CD4-positive, alpha-beta T cell treated with Interleukin-6 for 4 hours (primary cell): Measurements from ENCODE around the gene NIPAL3.
A peak's percentile ranks its signal among the peaks of the same experiment; 100 is the strongest.
"Not testable (repeated sequence)": the region's sequence is repeated elsewhere in the genome, so short reads cannot be mapped to it uniquely, and the experiment has no call there.

Source experiments
- DNase-seq: peaks from one replicate; pipeline ENCODE4 v3.0.0-alpha.2; 2020; ENCODE audit warnings: mixed read lengths

NIPAL3 gene

GRCh38 chr1:24493785-24494184 lies 78.2 kb downstream of the NIPAL3 start:
- no peak for DNase-seq

GRCh38 chr1:24498589-24498988 lies 83.0 kb downstream of the NIPAL3 start:
- no peak for DNase-seq

GRCh38 chr1:24500448-24501048 lies 84.9 kb downstream of the NIPAL3 start:
- no peak for DNase-seq

- DNase-seq, result peak; percentile 52
Measured at GRCh38 chr1:24501371-24502064, 85.9 kb downstream of the NIPAL3 start.

- DNase-seq, result peak; percentile 89
Measured at GRCh38 chr1:24502065-24502708, 86.6 kb downstream of the NIPAL3 start.

- DNase-seq, result peak; percentile 91
Measured at GRCh38 chr1:24502709-24503058, 87.1 kb downstream of the NIPAL3 start, which contains the start of gene RCAN3. RCAN3 (plus strand) TSS chr1:24502836; CDS start chr1:24514373, 11,537 bp downstream.

- no peak for DNase-seq
Measured at GRCh38 chr1:24503059-24503751, 87.6 kb downstream of the NIPAL3 start.

GRCh38 chr1:24503870-24504523 lies 88.4 kb downstream of the NIPAL3 start:
- peak; percentile 18 for DNase-seq

GRCh38 chr1:24504560-24504959 lies 89.0 kb downstream of the NIPAL3 start:
- DNase-seq, result no peak

GRCh38 chr1:24505816-24506215 lies 90.2 kb downstream of the NIPAL3 start:
- no peak for DNase-seq

GRCh38 chr1:24506691-24507381 lies 91.2 kb downstream of the NIPAL3 start:
- DNase-seq, result peak; percentile 46

- peak; percentile 23 for DNase-seq
Measured at GRCh38 chr1:24507405-24507804, 91.8 kb downstream of the NIPAL3 start.

GRCh38 chr1:24508911-24509310 lies 93.3 kb downstream of the NIPAL3 start:
- no peak for DNase-seq

- DNase-seq, result no peak
Measured at GRCh38 chr1:24513706-24514105, 98.1 kb downstream of the NIPAL3 start.

- DNase-seq, result no peak
Measured at GRCh38 chr1:24514946-24515345, 99.3 kb downstream of the NIPAL3 start.

- not testable (repeated sequence) for DNase-seq
Measured at GRCh38 chr1:24515671-24516209, 100.1 kb downstream of the NIPAL3 start.

- no peak for DNase-seq
Measured at GRCh38 chr1:24516506-24516905, 100.9 kb downstream of the NIPAL3 start.

- no peak for DNase-seq
Measured at GRCh38 chr1:24517898-24518297, 102.3 kb downstream of the NIPAL3 start.

GRCh38 chr1:24520282-24520681 lies 104.7 kb downstream of the NIPAL3 start:
- DNase-seq, result not testable (repeated sequence)
